IMR-90 (cell line): ENCODE measurements around the gene PLA2G10. TPM values are rescaled to one million over a fixed set of nuclear protein-coding genes. Genes with fewer than 3 reads are reported as not detected.
A peak's percentile ranks its signal among the peaks of the same experiment; 100 is the strongest.
"Not testable (repeated sequence)": the region's sequence is repeated elsewhere in the genome, so short reads cannot be mapped to it uniquely, and the experiment has no call there.

Experiments used
- ATAC-seq: fragments of 200-7000 bp; cut with Tn5 transposase; 2 replicates; pipeline ENCODE4 v1.9.1; 2020; ENCODE audit warnings: low read depth, mild to moderate bottlenecking, moderate library complexity
- BruUV-seq: library from RNA; stranded (reverse); fragments of 400-500 nt; replicated peaks from 2 replicates; lab custom pipeline; 2021; lab: Mats Ljungman, UMichigan
- CTCF ChIA-PET: fragments of 300-600 bp; formaldehyde crosslinking; extraction: SDS; loops from one replicate; lab custom pipeline; 2021; ENCODE audit warnings: antibody characterized with exemption; lab: Yijun Ruan, JAX
- POLR2A ChIA-PET: fragments of 300-600 bp; sonication (Branson Sonifier 250); formaldehyde crosslinking; loops from one replicate; lab custom pipeline; 2022; ENCODE audit warnings: antibody characterized with exemption; ENCODE audit not compliant: unreplicated experiment; lab: Charles Lee
- DNase-seq: peaks from one replicate; pipeline ENCODE4 v3.0.0; 2013
- H2AFZ ChIP-seq: replicated peaks from 2 replicates; pipeline ENCODE3; 2013; ENCODE audit warnings: low read length, mild to moderate bottlenecking; ENCODE audit not compliant: poor library complexity
- H2AK5ac ChIP-seq: 2 replicates; pipeline ENCODE4 v1.6.1; 2013; ENCODE audit warnings: low read depth, low read length, inconsistent platforms
- H2AK9ac ChIP-seq: replicated peaks from 2 replicates; pipeline ENCODE3; 2013; ENCODE audit warnings: mild to moderate bottlenecking, low read depth, low read length, moderate library complexity; ENCODE audit not compliant: poor library complexity
- H2BK120ac ChIP-seq: 2 replicates; pipeline ENCODE4 v1.6.1; 2013; ENCODE audit warnings: low read depth, low read length, inconsistent platforms
- H2BK15ac ChIP-seq: 3 replicates; pipeline ENCODE4 v1.6.1; 2013; ENCODE audit warnings: low read depth, low read length, inconsistent platforms
- H2BK20ac ChIP-seq: 2 replicates; pipeline ENCODE4 v1.6.1; 2013; ENCODE audit warnings: low read depth, mild to moderate bottlenecking, inconsistent platforms, low read length, moderate library complexity
- H2BK5ac ChIP-seq: 2 replicates; pipeline ENCODE4 v1.6.1; 2013; ENCODE audit warnings: mild to moderate bottlenecking, low read depth, low read length, inconsistent platforms; ENCODE audit not compliant: poor library complexity, severe bottlenecking
- H3K14ac ChIP-seq: replicated peaks from 2 replicates; pipeline ENCODE4 v1.6.1; 2013; ENCODE audit warnings: low read depth, low read length, inconsistent platforms
- H3K18ac ChIP-seq: 2 replicates; pipeline ENCODE4 v1.6.1; 2013; ENCODE audit warnings: low read depth, low read length, control low read depth
- H3K23ac ChIP-seq: 2 replicates; pipeline ENCODE4 v1.6.1; 2013; ENCODE audit warnings: low read depth, low read length, inconsistent platforms
- H3K27ac ChIP-seq: 2 replicates; pipeline ENCODE4 v1.5.1; 2013; ENCODE audit warnings: mild to moderate bottlenecking, control low read depth, low read length; ENCODE audit not compliant: insufficient read depth
- H3K27me3 ChIP-seq: 2 replicates; pipeline ENCODE4 v1.6.1; 2013; ENCODE audit warnings: low read length; ENCODE audit not compliant: control insufficient read depth, insufficient read depth
- H3K36me3 ChIP-seq: 2 replicates; pipeline ENCODE4 v1.6.1; 2013; ENCODE audit warnings: low read length, mixed read lengths; ENCODE audit not compliant: control insufficient read depth, insufficient read depth
- H3K4ac ChIP-seq: 2 replicates; pipeline ENCODE4 v1.6.1; 2013; ENCODE audit warnings: low read depth, low read length, inconsistent platforms
- H3K4me1 ChIP-seq: 2 replicates; pipeline ENCODE4 v1.6.1; 2013; ENCODE audit warnings: low read length, mixed read lengths; ENCODE audit not compliant: control insufficient read depth, insufficient read depth
- H3K4me2 ChIP-seq: 2 replicates; pipeline ENCODE4 v1.6.1; 2013; ENCODE audit warnings: low read depth, mild to moderate bottlenecking, control low read depth, low read length, moderate library complexity
- H3K4me3 ChIP-seq: 2 replicates; pipeline ENCODE4 v1.5.1; 2013; ENCODE audit warnings: low read depth, mild to moderate bottlenecking, control low read depth, low read length, moderate library complexity; ENCODE audit not compliant: insufficient read depth
- H3K56ac ChIP-seq: 2 replicates; pipeline ENCODE4 v1.6.1; 2013; ENCODE audit warnings: low read length, inconsistent platforms; ENCODE audit not compliant: insufficient read depth; ENCODE audit errors: extremely low read depth
- H3K79me1 ChIP-seq, 2 experiments: 2 replicates each; pipeline ENCODE4 v1.6.1; 2013; ENCODE audit warnings: low read length in 2 of 2, inconsistent platforms in 1 of 2, low read depth in 1 of 2
- H3K9ac ChIP-seq: 2 replicates; pipeline ENCODE4 v1.6.1; 2013; ENCODE audit warnings: low read depth, low read length, control low read depth
- H3K9me1 ChIP-seq: 2 replicates; pipeline ENCODE4 v1.6.1; 2013; ENCODE audit warnings: low read length, inconsistent platforms; ENCODE audit not compliant: insufficient read depth
- H3K9me3 ChIP-seq: 2 replicates; pipeline ENCODE4 v1.6.1; 2013; ENCODE audit warnings: low read length; ENCODE audit not compliant: control insufficient read depth, insufficient read depth
- H4K20me1 ChIP-seq: 2 replicates; pipeline ENCODE4 v1.6.1; 2013; ENCODE audit warnings: low read length, inconsistent platforms; ENCODE audit not compliant: insufficient read depth
- H4K5ac ChIP-seq: 2 replicates; pipeline ENCODE4 v1.6.1; 2013; ENCODE audit warnings: mild to moderate bottlenecking, low read depth, low read length, control low read depth
- H4K8ac ChIP-seq, 2 experiments: 2 replicates each; pipeline ENCODE4 v1.6.1; 2013; ENCODE audit warnings: low read depth in 2 of 2, low read length in 2 of 2, control low read depth in 1 of 2, inconsistent platforms in 1 of 2
- H4K91ac ChIP-seq: 2 replicates; pipeline ENCODE4 v1.6.1; 2013; ENCODE audit warnings: low read depth, low read length, inconsistent platforms; ENCODE audit not compliant: insufficient read depth
- WGBS, 2 experiments: methylation state at CpG; one replicate each; pipeline versions ENCODE4 v1.1.5 to v1.1.7; 2013; ENCODE audit warnings: missing lambda C conversion rate in 2 of 2; ENCODE audit not compliant: insufficient read length in 1 of 2; ENCODE audit errors: extremely low coverage in 2 of 2; 5-methylcytosine and 5-hydroxymethylcytosine counted together
- dilution Hi-C: fragments of 300-500 bp; cut with HindIII; formaldehyde crosslinking; loops from one replicate; pipeline ENCODE4 v1.14.3; 2018; ENCODE audit warnings: low sequenced_read_pairs; ENCODE audit not compliant: unreplicated experiment
- in situ Hi-C: fragments of 300-500 bp; cut with MboI; formaldehyde crosslinking; loops from 3 replicates; pipeline ENCODE4 v1.14.3; 2019; ENCODE audit warnings: low sequenced_read_pairs, inconsistent platforms, mixed read lengths
- intact Hi-C: fragments of 100-400 bp; cut with micrococcal nuclease; formaldehyde crosslinking; loops from 2 replicates; pipeline ENCODE4 v1.10.0; 2022
- polyA plus RNA-seq, 3 experiments: library from polyadenylated mRNA; depleted of rRNA; stranded (reverse); fragments of >200 nt; gene quantifications; 2 replicates each; pipeline ENCODE4 v1.2.3, GENCODE V29; 2012; ENCODE audit warnings: low replicate concordance in 1 of 3
- total RNA-seq: library from RNA; depleted of rRNA; stranded (reverse); fragments of >200 nt; gene quantifications from 2 replicates; pipeline ENCODE4 v1.2.3, GENCODE V29; 2012

PLA2G10 gene
- total and polyA plus RNA-seq, 2 of the 4 experiments (the other 2 are of a cell fraction), result not detected

- H4K5ac ChIP-seq, H3K23ac ChIP-seq, POLR2A ChIA-PET, H3K27me3 ChIP-seq, H3K4me1 ChIP-seq, H3K79me1 ChIP-seq, H3K14ac ChIP-seq, H2BK120ac ChIP-seq, H3K4ac ChIP-seq, H3K36me3 ChIP-seq, H2AK9ac ChIP-seq, H3K9me1 ChIP-seq, CTCF ChIA-PET, H2AFZ ChIP-seq, H2BK5ac ChIP-seq, H2BK15ac ChIP-seq, H2AK5ac ChIP-seq, dilution Hi-C loops, H4K91ac ChIP-seq, H4K20me1 ChIP-seq, H2BK20ac ChIP-seq, H3K9me3 ChIP-seq, intact Hi-C loops, BruUV-seq, in situ Hi-C loops, H3K9ac ChIP-seq, H4K8ac ChIP-seq, H3K4me3 ChIP-seq, H3K56ac ChIP-seq, H3K27ac ChIP-seq: not testable (repeated sequence)
- DNase-seq, result peak; percentile 16
- WGBS, 2 experiments, result 83% methylated on average over 2 of the region's 15 CpGs; no CpG with 5 or more reads in 1 of the 2 experiments
- ATAC-seq, result peak; percentile 57
- H3K4me2 ChIP-seq, result peak overlapping the region; percentile 70; the same call in 1 of the 2 replicates
- peak overlapping the region; percentile 44; the same call in 1 of the 2 replicates for H3K18ac ChIP-seq
These were observed 8.0 kb downstream of the PLA2G10 start for GRCh38 chr16:14685870-14686793.
